Measurements from ENCODE around the gene RGS3. TPM values are rescaled to one million over a fixed set of nuclear protein-coding genes. Genes with fewer than 3 reads are reported as not detected.

RGS3 gene
- polyA plus RNA-seq, 1 of the 3 experiments (the other 2 are of a cell fraction): 50.6 TPM

- TF ChIP-seq PBX3 (IDR thresholded peaks at IDR 0.05): no peak
- TF ChIP-seq RFX5 (IDR thresholded peaks at IDR 0.05; ENCODE audit: low read length): no peak
- no peak for TF ChIP-seq CHD2 (IDR thresholded peaks at IDR 0.05; ENCODE audit: low read length, partially characterized antibody)
- TF ChIP-seq USF2 (IDR thresholded peaks at IDR 0.05; ENCODE audit: borderline replicate concordance, low read depth, low read length): no peak
- no peak for TF ChIP-seq EZH2phosphoT487 (IDR thresholded peaks at IDR 0.05; ENCODE audit: borderline replicate concordance, low read depth)
- TF ChIP-seq SMC3 (IDR thresholded peaks at IDR 0.05; ENCODE audit: low read depth, low read length): no peak
- no peak for TF ChIP-seq FOSL2 (IDR thresholded peaks at IDR 0.05; ENCODE audit: borderline replicate concordance, low read depth)
- no peak for TF ChIP-seq GABPA (IDR thresholded peaks at IDR 0.05; ENCODE audit: low read depth)
These were observed 122.0 kb downstream of the RGS3 start (continued) for GRCh38 chr9:113585555-113585954.

DNA sequence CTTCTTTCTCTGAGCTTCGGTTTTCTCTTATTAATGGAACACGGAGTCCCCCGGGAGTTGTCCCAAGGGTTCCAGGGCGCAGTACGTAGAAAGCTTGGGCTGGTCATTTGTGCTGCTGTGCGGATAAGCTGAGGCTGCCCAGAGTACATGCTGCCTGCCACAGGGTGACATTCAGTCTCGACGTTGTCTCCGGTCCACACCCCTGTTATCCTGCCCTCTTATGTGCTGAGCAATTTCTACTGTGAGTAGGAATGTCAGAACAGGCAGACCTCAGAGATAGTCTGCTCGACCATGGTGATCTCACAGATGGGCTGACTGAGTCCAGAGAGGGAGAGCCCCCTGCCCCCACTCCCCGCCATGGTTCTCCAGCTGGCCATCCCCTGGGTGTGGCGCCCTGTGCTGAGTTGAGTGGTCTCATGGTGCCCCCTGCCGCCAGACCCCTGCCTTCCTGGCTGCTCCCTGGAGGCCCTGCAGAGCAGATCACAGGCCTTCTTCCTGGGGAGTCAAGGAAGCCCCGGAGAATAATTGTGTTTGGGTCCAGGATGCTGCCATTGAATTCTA, 124.0 kb downstream of the RGS3 start:
- Histone ChIP-seq H3K4me2 (no peak overlapping the region), H3K9me2 (no peaks in the 10 kb centered on the region), H3F3A (replicated peaks; ENCODE audit: insufficient read depth) (no peaks in the 10 kb centered on the region), H3K27me3 (ENCODE audit: insufficient read depth) (no peaks in the 10 kb centered on the region), H3K36me3 (replicated peaks in 1 of 2; ENCODE audit: control insufficient read depth in 1 of 2, insufficient read depth in 2 of 2, low read length in 1 of 2) (no peaks in the 10 kb centered on the region), H4K20me1 (ENCODE audit: insufficient read depth) (no peaks in the 10 kb centered on the region), H3K9me3 (no peaks in the 10 kb centered on the region), H3K4me3 (ENCODE audit: low read depth in 2 of 2, low read length in 1 of 2) (no peak overlapping the region; a peak in 1 of 4 replicates), H3K27ac (ENCODE audit: low read depth in 2 of 2, low read length in 1 of 2) (no peak overlapping the region), H3K4me1 (ENCODE audit: control insufficient read depth in 1 of 2, insufficient read depth in 2 of 2, low read depth in 1 of 2, low read length in 1 of 2) (peaks cover 4 to 17% of the 10 kb centered on the region in 2 experiments; a peak in 1 of 4 replicates), H3K9ac (no peak overlapping the region), H2AFZ (ENCODE audit: low read depth) (0 out of 2 replicates have a peak overlapping the region, but pooled peaks have one; percentile 26), H3K79me2 (ENCODE audit: insufficient read depth) (no peaks in the 10 kb centered on the region)
- CTCF ChIA-PET: interaction anchor here (0.6 to 44.7 kb wide), 45 partner anchors 8 to 475 kb away, joined by 3 to 1335 read pairs (median 4); partner anchors contain the start of genes ALAD, C9orf43, CDC26 and POLE3
- TF ChIP-seq CHD2 (IDR thresholded peaks at IDR 0.05; ENCODE audit: low read length, partially characterized antibody) (peak; percentile 60), ELF1 (IDR thresholded peaks at IDR 0.05) (no peak), RAD21 (IDR thresholded peaks at IDR 0.05; ENCODE audit: low read length) (peak; percentile 94), GABPA (IDR thresholded peaks at IDR 0.05; ENCODE audit: low read depth) (no peak), SMC3 (IDR thresholded peaks at IDR 0.05; ENCODE audit: low read depth, low read length) (peak; percentile 99), SIN3A (IDR thresholded peaks at IDR 0.05; ENCODE audit: borderline replicate concordance, low read depth, low read length) (0 out of 2 replicates have a peak, but pooled peaks have one; percentile 17), MEF2A (IDR thresholded peaks at IDR 0.05; ENCODE audit: borderline replicate concordance, low read depth) (no peak), TAF1 (IDR thresholded peaks at IDR 0.05; ENCODE audit: borderline replicate concordance, low read depth, low read length) (no peak), MXI1 (IDR thresholded peaks at IDR 0.05; ENCODE audit: low read depth, low read length) (no peak)
- TF ChIP-seq, protein P1, sequence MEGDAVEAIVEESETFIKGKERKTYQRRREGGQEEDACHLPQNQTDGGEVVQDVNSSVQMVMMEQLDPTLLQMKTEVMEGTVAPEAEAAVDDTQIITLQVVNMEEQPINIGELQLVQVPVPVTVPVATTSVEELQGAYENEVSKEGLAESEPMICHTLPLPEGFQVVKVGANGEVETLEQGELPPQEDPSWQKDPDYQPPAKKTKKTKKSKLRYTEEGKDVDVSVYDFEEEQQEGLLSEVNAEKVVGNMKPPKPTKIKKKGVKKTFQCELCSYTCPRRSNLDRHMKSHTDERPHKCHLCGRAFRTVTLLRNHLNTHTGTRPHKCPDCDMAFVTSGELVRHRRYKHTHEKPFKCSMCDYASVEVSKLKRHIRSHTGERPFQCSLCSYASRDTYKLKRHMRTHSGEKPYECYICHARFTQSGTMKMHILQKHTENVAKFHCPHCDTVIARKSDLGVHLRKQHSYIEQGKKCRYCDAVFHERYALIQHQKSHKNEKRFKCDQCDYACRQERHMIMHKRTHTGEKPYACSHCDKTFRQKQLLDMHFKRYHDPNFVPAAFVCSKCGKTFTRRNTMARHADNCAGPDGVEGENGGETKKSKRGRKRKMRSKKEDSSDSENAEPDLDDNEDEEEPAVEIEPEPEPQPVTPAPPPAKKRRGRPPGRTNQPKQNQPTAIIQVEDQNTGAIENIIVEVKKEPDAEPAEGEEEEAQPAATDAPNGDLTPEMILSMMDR (IDR thresholded peaks at IDR 0.05): peak; percentile 76
- peak; percentile 89 for DNase-seq
- POLR2A ChIA-PET: interaction anchor here (1.0 kb wide), 1 partner anchor 177 kb away, joined by 3 read pairs; the partner anchor contains the start of genes C9orf43 and POLE3
- WGBS (ENCODE audit: low lambda C conversion rate): 88% methylated on average over 9 of the region's 14 CpGs
